ENCODE measurements around the gene MEGF6. TPM values are rescaled to one million over a fixed set of nuclear protein-coding genes. Genes with fewer than 3 reads are reported as not detected.

MEGF6 gene
- total and polyA plus RNA-seq, 9 of the 15 experiments (the other 6 are each of a cell fraction or from before 2014, with no cell fraction given), result 0.03 to 1.7 (median 0.24) TPM; not detected in 3

DNA sequence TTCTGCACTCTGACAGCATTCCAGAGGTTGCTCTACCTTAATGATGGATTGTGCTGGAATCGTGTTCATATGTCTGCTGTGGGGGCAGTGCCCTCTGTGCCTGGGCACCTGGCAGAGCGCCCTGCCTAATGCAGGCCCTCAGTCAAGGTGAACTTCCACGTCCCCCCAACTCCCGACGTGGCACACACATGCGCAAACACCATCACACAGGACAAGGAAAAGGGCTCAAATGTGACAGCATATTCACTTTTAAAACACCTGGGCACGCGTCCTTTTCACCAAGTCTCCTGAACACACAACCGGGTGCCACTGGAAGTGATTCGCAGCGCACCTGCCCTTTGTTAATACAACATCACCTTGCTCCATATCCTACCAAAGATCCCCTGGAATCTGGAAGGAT, 25.2 kb upstream of the MEGF6 start:
- DNase-seq (ENCODE audit: extremely low read depth in 1 of 4, low spot score in 3 of 4) (no peak), ATAC-seq (no peak), FAIRE-seq (no peak)
- ChIA-PET CTCF (ENCODE audit: low intra/inter-chr PET ratio) (no interaction called here), POLR2A (interaction anchor here (0.6 to 1.2 kb wide), 2 partner anchors 25 to 83 kb away, joined by 3 read pairs; no protein-coding TSS in a partner anchor)
- Histone ChIP-seq H3K27me3 (ENCODE audit: control insufficient read depth in 2 of 2, insufficient read depth in 2 of 2, low read length in 2 of 2) (no peaks in the 10 kb centered on the region), H3K4me3 (no peak overlapping the region), H3K36me3 (ENCODE audit: control insufficient read depth, insufficient read depth, low read length) (peaks cover 57% of the 10 kb centered on the region; the same call in 2 of the 3 replicates), H4K20me1 (replicated peaks; ENCODE audit: control insufficient read depth, insufficient read depth, low read length) (0 out of 2 replicates have a peak, but pooled peaks cover 7% of the 10 kb centered on the region), H3K79me2 (ENCODE audit: control insufficient read depth, insufficient read depth, low read length) (no peaks in the 10 kb centered on the region), H3K9me3 (replicated peaks; ENCODE audit: control insufficient read depth, insufficient read depth, low read depth, low read length) (no peaks in the 10 kb centered on the region), H2AFZ (ENCODE audit: low read depth, low read length) (no peak overlapping the region), H3K4me1 (replicated peaks in 1 of 2; ENCODE audit: control insufficient read depth in 2 of 2, insufficient read depth in 2 of 2, low read length in 2 of 2) (peaks cover 0 to 15% of the 10 kb centered on the region in 2 experiments; a peak in 1 of 5 replicates), H3K4me2 (ENCODE audit: insufficient read depth, low read length) (no peak overlapping the region), H3K27ac (ENCODE audit: extremely low read depth, low read depth, low read length) (no peak overlapping the region), H3K9me1 (ENCODE audit: control insufficient read depth, insufficient read depth, low read length) (no peaks in the 10 kb centered on the region), H3K9ac (ENCODE audit: insufficient read depth in 1 of 2, low read depth in 2 of 2, low read length in 2 of 2) (no peak overlapping the region)
- no TSS peak for BruUV-seq (replicated peaks)
- WGBS (ENCODE audit: insufficient coverage, low coverage, missing lambda C conversion rate), result 88% methylated on average over 11 of the region's 11 CpGs
- TF ChIP-seq, protein P1, sequence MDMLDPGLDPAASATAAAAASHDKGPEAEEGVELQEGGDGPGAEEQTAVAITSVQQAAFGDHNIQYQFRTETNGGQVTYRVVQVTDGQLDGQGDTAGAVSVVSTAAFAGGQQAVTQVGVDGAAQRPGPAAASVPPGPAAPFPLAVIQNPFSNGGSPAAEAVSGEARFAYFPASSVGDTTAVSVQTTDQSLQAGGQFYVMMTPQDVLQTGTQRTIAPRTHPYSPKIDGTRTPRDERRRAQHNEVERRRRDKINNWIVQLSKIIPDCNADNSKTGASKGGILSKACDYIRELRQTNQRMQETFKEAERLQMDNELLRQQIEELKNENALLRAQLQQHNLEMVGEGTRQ (CRISPR knock-in tag; IDR thresholded peaks at IDR 0.05), result no peak
- TF ChIP-seq U2AF2 (optimal IDR thresholded peaks at IDR 0.05; ENCODE audit: low read depth, low read length) (no peak), HDAC1 (IDR thresholded peaks at IDR 0.05) (no peak), CEBPB (tag; IDR thresholded peaks at IDR 0.05) (no peak), ZEB2 (IDR thresholded peaks at IDR 0.05) (no peak), HDAC3 (IDR thresholded peaks at IDR 0.05; ENCODE audit: borderline replicate concordance, partially characterized antibody) (no peak)
- TF ChIP-seq, protein P2, sequence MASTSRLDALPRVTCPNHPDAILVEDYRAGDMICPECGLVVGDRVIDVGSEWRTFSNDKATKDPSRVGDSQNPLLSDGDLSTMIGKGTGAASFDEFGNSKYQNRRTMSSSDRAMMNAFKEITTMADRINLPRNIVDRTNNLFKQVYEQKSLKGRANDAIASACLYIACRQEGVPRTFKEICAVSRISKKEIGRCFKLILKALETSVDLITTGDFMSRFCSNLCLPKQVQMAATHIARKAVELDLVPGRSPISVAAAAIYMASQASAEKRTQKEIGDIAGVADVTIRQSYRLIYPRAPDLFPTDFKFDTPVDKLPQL (IDR thresholded peaks at IDR 0.05; ENCODE audit: extremely low read depth, insufficient read length), result no peak
- TF ChIP-seq, protein P3, sequence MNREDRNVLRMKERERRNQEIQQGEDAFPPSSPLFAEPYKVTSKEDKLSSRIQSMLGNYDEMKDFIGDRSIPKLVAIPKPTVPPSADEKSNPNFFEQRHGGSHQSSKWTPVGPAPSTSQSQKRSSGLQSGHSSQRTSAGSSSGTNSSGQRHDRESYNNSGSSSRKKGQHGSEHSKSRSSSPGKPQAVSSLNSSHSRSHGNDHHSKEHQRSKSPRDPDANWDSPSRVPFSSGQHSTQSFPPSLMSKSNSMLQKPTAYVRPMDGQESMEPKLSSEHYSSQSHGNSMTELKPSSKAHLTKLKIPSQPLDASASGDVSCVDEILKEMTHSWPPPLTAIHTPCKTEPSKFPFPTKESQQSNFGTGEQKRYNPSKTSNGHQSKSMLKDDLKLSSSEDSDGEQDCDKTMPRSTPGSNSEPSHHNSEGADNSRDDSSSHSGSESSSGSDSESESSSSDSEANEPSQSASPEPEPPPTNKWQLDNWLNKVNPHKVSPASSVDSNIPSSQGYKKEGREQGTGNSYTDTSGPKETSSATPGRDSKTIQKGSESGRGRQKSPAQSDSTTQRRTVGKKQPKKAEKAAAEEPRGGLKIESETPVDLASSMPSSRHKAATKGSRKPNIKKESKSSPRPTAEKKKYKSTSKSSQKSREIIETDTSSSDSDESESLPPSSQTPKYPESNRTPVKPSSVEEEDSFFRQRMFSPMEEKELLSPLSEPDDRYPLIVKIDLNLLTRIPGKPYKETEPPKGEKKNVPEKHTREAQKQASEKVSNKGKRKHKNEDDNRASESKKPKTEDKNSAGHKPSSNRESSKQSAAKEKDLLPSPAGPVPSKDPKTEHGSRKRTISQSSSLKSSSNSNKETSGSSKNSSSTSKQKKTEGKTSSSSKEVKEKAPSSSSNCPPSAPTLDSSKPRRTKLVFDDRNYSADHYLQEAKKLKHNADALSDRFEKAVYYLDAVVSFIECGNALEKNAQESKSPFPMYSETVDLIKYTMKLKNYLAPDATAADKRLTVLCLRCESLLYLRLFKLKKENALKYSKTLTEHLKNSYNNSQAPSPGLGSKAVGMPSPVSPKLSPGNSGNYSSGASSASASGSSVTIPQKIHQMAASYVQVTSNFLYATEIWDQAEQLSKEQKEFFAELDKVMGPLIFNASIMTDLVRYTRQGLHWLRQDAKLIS (CRISPR knock-in tag; IDR thresholded peaks at IDR 0.05), result no peak
- TF ChIP-seq, protein P4, sequence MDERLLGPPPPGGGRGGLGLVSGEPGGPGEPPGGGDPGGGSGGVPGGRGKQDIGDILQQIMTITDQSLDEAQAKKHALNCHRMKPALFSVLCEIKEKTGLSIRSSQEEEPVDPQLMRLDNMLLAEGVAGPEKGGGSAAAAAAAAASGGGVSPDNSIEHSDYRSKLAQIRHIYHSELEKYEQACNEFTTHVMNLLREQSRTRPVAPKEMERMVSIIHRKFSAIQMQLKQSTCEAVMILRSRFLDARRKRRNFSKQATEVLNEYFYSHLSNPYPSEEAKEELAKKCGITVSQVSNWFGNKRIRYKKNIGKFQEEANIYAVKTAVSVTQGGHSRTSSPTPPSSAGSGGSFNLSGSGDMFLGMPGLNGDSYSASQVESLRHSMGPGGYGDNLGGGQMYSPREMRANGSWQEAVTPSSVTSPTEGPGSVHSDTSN (CRISPR knock-in tag; IDR thresholded peaks at IDR 0.05; ENCODE audit: low read depth), result no peak
- TF ChIP-seq, protein P4 (tag; conservative IDR thresholded peaks at IDR 0.05; ENCODE audit: low read depth), result no peak
- intact Hi-C loops (cut with micrococcal nuclease) (no loop called here), in situ Hi-C loops (cut with MboI) (no loop called here)

Data from K562 (cell line).